ENCODE data around the gene CLPTM1L. TPM values are rescaled to one million over a fixed set of nuclear protein-coding genes. Genes with fewer than 3 reads are reported as not detected.
A peak's percentile ranks its signal among the peaks of the same experiment; 100 is the strongest.

CLPTM1L gene
- total RNA-seq, 2 experiments from 2014 or later, result 80.9 to 82.7 TPM

- Mint-ChIP-seq H3K9me3 (peaks cover 7% of the 10 kb centered on the region), H3K4me1 (no peaks in the 10 kb centered on the region), H3K36me3 (peaks cover 3% of the 10 kb centered on the region), H3K4me3 (no peak overlapping the region), H3K27me3 (peaks cover 3% of the 10 kb centered on the region), H3K27ac (no peak overlapping the region)
- ATAC-seq (ENCODE audit: low read depth) (no peak), DNase-seq (no peak)
- POLR2A ChIA-PET, result no interaction called here
These were observed 70.4 kb downstream of the CLPTM1L start for GRCh38 chr5:1274471-1274870.

- peaks cover 4% of the 10 kb centered on the region for H3K4me1 Mint-ChIP-seq
- peaks cover 7% of the 10 kb centered on the region for H3K9me3 Mint-ChIP-seq
- H3K4me3 Mint-ChIP-seq, result no peak overlapping the region
- H3K27ac Mint-ChIP-seq, result peak overlapping the region; percentile 20
- H3K36me3 Mint-ChIP-seq, result peaks cover 3% of the 10 kb centered on the region
- ATAC-seq (ENCODE audit: low read depth) (no peak), DNase-seq (no peak)
- peaks cover 6% of the 10 kb centered on the region for H3K27me3 Mint-ChIP-seq
- POLR2A ChIA-PET, result no interaction called here
These were observed 71.2 kb downstream of the CLPTM1L start for GRCh38 chr5:1273745-1274144.

DNA sequence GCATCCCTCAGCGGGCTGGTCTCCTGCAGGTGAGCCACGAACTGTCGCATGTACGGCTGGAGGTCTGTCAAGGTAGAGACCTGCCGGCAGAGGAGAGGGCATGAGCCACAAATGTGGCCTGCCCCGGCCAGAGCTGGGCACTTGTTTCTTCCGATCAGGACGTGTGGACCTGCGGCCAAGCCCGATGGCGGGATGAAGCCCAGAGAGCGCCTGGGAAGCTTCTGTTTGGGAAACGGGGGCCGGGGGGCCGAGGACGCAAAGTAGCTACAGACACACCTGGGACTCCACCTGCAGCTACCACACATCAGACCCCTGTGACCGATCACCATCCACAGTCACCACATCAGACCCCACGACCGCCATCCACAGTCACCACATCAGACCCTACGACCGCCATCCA, 72.7 kb downstream of the CLPTM1L start:
- DNase-seq (no peak), ATAC-seq (ENCODE audit: low read depth) (no peak)
- Mint-ChIP-seq H3K4me1 (peaks cover 8% of the 10 kb centered on the region), H3K9me3 (peaks cover 3% of the 10 kb centered on the region), H3K27me3 (peaks cover 10% of the 10 kb centered on the region), H3K36me3 (peaks cover 1% of the 10 kb centered on the region), H3K4me3 (no peak overlapping the region), H3K27ac (no peak overlapping the region)
- POLR2A ChIA-PET, result no interaction called here

- H3K4me3 Mint-ChIP-seq, result no peak overlapping the region
- peaks cover 16% of the 10 kb centered on the region for H3K27me3 Mint-ChIP-seq
- POLR2A ChIA-PET, result no interaction called here
- DNase-seq (no peak), ATAC-seq (ENCODE audit: low read depth) (no peak)
- H3K27ac Mint-ChIP-seq, result no peak overlapping the region
- H3K9me3 Mint-ChIP-seq, result peaks cover 3% of the 10 kb centered on the region
- peaks cover 1% of the 10 kb centered on the region for H3K36me3 Mint-ChIP-seq
- peaks cover 8% of the 10 kb centered on the region for H3K4me1 Mint-ChIP-seq
These were observed 73.7 kb downstream of the CLPTM1L start for GRCh38 chr5:1270933-1271914.

GRCh38 chr5:1270426-1270825, 74.5 kb downstream of the CLPTM1L start:
- peaks cover 8% of the 10 kb centered on the region for H3K4me1 Mint-ChIP-seq
- no peak for DNase-seq
- POLR2A ChIA-PET, result no interaction called here
- no peak overlapping the region for H3K4me3 Mint-ChIP-seq
- H3K27me3 Mint-ChIP-seq, result peaks cover 16% of the 10 kb centered on the region
- H3K9me3 Mint-ChIP-seq, result peaks cover 3% of the 10 kb centered on the region
- no peak for ATAC-seq (ENCODE audit: low read depth)
- H3K27ac Mint-ChIP-seq, result no peak overlapping the region
- peaks cover 1% of the 10 kb centered on the region for H3K36me3 Mint-ChIP-seq

DNA sequence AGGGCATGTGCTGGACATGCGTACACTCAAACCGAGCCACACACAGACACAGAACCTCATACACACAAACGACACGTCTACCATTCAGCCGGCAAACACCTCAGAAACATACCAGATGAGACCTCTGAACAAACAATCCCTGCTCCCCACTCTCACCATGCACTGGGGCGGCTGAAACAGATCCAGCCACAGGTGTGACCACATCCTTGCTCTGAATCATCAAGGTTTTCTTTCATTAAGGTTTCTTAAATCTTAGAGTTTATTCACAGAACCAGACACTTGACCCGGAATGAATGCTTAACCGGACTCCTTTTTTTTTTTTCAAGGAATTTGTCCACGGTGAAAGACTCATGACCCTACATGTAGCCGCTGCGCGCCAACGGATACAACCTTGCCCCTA, 76.2 kb downstream of the CLPTM1L start:
- H3K9me3 Mint-ChIP-seq, result peaks cover under 1% of the 10 kb centered on the region
- H3K4me1 Mint-ChIP-seq, result peaks cover 8% of the 10 kb centered on the region
- peak; percentile 50 for DNase-seq
- POLR2A ChIA-PET, result no interaction called here
- peaks cover 16% of the 10 kb centered on the region for H3K27me3 Mint-ChIP-seq
- peak; percentile 92 for ATAC-seq (ENCODE audit: low read depth)
- peaks cover 1% of the 10 kb centered on the region for H3K36me3 Mint-ChIP-seq
- H3K27ac Mint-ChIP-seq, result no peak overlapping the region
- H3K4me3 Mint-ChIP-seq, result no peak overlapping the region

DNA sequence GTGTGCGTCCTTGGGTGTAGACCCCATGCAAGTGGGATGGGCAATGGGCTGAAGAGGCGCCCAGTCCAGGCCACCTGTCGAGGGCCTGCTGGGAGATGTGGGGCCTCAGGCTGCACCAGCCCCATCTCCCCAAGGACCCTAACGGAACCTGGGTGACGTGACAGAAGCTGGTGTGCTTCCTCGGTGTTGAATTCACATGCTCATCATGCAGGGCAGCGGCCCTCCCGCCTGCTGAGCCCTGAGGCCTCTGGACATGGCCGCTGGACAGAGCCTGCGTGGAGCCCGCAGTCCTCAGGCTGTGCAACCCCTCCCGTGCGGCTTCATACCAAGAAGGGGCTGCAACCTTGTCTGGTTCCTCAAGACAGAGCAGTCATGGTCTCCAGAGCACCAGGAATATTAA, 76.8 kb downstream of the CLPTM1L start:
- DNase-seq, result no peak

More for the DNA sequence above, 76.8 kb downstream of the CLPTM1L start:
- no peak overlapping the region for H3K4me3 Mint-ChIP-seq
- no peak overlapping the region for H3K27ac Mint-ChIP-seq
- H3K9me3 Mint-ChIP-seq, result no peaks in the 10 kb centered on the region
- peaks cover 8% of the 10 kb centered on the region for H3K4me1 Mint-ChIP-seq
- peaks cover 16% of the 10 kb centered on the region for H3K27me3 Mint-ChIP-seq
- POLR2A ChIA-PET, result no interaction called here
- ATAC-seq (ENCODE audit: low read depth), result no peak
- peaks cover 1% of the 10 kb centered on the region for H3K36me3 Mint-ChIP-seq

Small RNA genes within 50 kb of the gene (microRNA-seq; reads per million reads assigned to microRNA genes)
- not detected for gene MIR4457

Other genes with a start within 250 kb of the CLPTM1L start
- 10 to 100 TPM; 31.5 to 37.5 TPM for gene SLC12A7, start 233.0 kb downstream of the CLPTM1L start, total RNA-seq
- gene SLC6A19, start 143.5 kb downstream of the CLPTM1L start, total RNA-seq, result not detected
- not detected for gene SLC6A18, start 119.7 kb downstream of the CLPTM1L start, total RNA-seq
- under 1 TPM in 1 of 2 experiments, not detected in 1; 0.36 TPM for gene TERT, start 50.0 kb downstream of the CLPTM1L start, total RNA-seq
- gene SLC6A3, start 100.3 kb upstream of the CLPTM1L start, total RNA-seq, result under 1 TPM in 1 of 2 experiments, not detected in 1; 0.08 TPM
- 10 to 100 TPM; 70.8 to 72.2 TPM for gene LPCAT1, start 178.9 kb upstream of the CLPTM1L start, total RNA-seq